ENCODE results near the gene AUTS2. TPM values are rescaled to one million over a fixed set of nuclear protein-coding genes. Genes with fewer than 3 reads are reported as not detected.

Gene AUTS2
- total RNA-seq, 1 experiment from 2014 or later = 0.11 TPM

DNA sequence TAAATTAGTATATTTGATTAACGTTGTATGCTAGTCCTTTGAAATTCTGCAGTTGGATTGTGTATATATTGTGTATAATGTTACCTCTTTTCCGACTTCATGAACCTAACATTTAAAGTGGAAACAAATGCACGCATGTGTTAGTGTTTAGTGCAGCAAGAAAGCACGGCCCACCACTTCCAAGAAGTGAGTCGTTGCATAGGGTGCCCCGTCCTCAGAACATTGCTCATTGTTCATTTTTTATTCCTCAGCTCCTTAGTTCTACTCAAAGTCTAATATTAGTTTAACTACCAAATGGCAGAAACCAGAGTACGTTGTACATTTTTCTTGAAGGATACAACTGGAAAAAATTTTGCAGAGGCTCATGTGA lies 407.6 kb downstream of the AUTS2 start:
- in situ Hi-C loops (cut with HindIII; ENCODE audit: low pct_unique_long_range_greater_than_20kb, low sequenced_read_pairs) = no loop called here
- DNase-seq (ENCODE audit: low read depth, low spot score) = no peak

DNA sequence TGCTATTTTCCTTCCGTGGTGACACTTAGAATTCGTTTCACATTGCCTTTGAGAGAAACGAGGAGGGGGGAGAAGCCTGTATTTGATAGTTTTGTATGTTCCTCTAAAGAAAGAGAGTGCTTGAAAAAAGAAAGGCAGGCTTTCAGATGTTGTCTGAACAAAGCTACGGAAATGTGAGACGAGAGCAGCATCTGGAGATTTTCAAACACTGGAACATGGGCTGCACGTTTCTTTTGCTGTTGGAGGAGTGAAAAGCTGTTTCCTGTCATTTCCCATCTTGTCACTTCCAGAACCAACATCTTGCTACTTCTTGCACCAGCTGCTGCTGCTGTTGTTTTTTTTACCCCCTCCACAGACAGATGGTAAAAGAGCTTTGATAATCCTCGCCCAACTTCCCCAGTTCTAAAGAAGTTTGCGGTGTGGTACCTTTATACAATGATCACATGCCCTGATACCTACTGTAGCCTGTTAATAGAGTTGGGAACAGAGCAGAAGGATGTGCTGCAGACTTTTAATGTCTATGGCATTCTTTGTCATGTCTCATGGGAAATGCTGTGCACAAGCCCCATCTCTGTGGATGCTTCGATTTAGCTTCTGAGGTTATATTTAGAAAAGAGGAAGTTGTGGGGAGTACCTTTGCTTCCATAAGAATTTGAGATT lies 408.1 kb downstream of the AUTS2 start:
- in situ Hi-C loops (cut with HindIII; ENCODE audit: low pct_unique_long_range_greater_than_20kb, low sequenced_read_pairs) = no loop called here
- DNase-seq (ENCODE audit: low read depth, low spot score) = no peak

DNA sequence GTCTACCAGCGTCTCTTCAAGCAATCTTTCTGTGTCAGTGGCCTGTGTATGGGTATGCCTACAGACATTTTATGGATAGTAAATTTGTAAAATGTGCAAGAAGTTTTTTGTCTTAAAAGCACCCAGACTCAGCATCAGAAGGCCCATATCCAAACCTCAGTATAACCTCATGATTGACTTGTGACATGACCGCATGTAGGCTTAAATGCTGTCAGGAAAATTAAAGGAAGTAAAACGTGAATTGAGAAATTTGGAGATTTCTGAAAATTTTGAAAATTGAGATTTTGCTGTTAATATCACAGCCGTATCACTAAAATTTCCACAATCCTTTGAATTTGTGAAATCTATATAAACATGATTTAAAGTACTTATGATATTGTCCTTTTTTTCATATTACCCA lies 410.2 kb downstream of the AUTS2 start:
- DNase-seq (ENCODE audit: low read depth, low spot score) = no peak
- in situ Hi-C loops (cut with HindIII; ENCODE audit: low pct_unique_long_range_greater_than_20kb, low sequenced_read_pairs) = no loop called here

DNA sequence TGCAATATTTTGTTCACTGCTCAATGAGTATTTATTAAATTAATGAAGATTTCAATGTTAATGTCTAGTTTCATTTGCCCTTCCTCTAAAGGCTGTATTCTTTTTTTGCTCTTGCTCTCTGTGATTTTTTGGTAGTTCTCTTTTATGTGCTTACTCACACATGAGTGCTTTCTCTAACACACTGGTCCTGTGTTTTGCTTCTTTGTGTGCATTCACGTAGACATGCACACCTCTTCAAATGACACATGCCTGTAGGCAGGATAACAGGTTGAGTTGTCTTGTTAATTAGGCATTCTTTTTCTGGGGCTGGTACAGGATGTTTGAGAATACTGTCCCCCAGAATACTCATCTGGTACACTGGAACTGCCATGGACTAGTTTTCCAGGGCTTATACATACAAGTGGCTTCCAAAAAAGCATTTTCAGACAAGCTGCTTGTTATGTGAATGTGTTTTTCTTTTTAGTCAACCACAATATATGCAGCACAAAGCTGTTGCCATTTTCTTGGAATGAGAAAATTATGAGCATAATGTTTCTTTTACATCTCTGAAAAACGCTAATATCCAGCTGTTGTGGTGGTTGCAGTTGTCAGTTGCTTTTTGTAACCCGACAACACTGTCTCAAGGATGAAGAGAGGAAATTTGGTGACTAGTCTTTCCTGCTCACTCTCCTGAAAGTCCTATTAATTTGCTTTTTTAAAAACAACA lies 416.4 kb downstream of the AUTS2 start:
- DNase-seq (ENCODE audit: low read depth, low spot score) = no peak

DNA sequence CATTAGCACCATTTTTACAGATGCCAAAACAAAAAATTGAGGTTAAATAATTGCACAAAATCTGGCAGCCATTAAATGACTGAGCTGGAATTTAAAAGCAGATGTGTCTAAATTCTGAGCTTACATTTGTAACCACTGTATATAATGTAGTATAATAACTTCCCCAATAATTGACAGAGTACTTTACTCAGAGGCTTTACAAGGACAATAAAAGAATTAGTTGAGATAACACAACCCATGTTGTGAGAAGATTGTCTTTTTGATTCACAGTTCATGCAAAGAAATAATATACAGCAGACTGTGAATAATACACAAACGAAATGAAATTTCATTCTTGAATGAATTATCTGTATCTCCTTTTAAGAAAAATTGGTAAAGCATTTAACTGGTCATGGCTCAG lies 417.1 kb downstream of the AUTS2 start:
- in situ Hi-C loops (cut with HindIII; ENCODE audit: low pct_unique_long_range_greater_than_20kb, low sequenced_read_pairs) = no loop called here
- no peak for DNase-seq (ENCODE audit: low read depth, low spot score)

More for the DNA sequence above, 416.4 kb downstream of the AUTS2 start:
- in situ Hi-C loops (cut with HindIII; ENCODE audit: low pct_unique_long_range_greater_than_20kb, low sequenced_read_pairs) = no loop called here

DNA sequence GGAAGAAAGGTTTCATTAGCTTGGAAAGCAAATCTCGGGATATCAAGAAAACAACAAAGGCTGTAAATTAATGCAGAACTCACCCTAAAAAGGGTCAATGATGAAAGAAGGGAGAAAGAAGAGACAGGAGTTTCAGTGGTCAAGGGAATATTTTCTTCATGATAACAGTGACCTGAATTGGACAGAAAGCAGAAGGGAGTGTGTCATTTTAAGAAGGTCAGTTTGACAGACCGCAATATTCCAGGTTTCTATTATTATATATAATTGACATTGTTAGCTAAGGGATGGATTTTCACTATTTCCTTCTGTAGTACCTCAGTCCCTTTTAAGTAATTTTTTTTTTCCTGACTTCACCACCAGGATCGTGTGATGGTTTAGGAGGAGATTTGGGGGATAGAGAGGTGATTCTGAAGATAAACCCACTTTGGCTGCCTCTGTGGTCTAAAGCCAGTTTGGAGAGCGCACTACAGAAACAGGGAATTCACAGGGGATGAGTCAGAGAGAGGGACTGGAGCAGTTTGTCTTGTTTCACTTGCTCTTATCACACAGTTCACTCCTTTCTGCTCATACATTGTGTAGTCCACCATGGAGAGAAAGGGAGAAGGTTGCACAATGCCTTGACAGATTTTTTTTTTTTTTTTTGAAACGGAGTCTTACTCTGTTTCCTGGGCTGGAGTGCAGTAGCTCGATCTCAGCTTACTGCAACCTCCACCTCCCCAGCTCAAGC lies 417.9 kb downstream of the AUTS2 start:
- in situ Hi-C loops (cut with HindIII; ENCODE audit: low pct_unique_long_range_greater_than_20kb, low sequenced_read_pairs) = no loop called here
- DNase-seq (ENCODE audit: low read depth, low spot score) = no peak

DNA sequence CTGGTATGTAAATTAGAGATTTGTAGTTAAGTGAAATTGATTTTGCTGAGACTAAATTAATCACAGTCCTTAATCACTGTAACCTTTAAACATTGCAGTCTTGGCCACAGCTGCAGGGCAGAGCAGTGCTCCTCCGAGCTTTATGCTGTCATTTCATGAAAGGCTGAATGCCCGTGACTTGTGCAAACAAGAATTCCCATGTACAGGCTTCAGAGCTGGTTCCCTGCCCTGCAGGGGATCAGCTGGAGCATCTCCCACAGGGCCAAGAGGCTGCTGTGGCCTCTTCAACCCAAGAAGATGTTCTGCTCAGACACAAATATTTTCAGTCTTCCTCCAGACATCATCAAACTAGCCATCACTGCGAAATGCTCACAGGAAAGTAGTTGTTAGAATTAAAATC lies 419.1 kb downstream of the AUTS2 start:
- in situ Hi-C loops (cut with HindIII; ENCODE audit: low pct_unique_long_range_greater_than_20kb, low sequenced_read_pairs) = no loop called here

DNA sequence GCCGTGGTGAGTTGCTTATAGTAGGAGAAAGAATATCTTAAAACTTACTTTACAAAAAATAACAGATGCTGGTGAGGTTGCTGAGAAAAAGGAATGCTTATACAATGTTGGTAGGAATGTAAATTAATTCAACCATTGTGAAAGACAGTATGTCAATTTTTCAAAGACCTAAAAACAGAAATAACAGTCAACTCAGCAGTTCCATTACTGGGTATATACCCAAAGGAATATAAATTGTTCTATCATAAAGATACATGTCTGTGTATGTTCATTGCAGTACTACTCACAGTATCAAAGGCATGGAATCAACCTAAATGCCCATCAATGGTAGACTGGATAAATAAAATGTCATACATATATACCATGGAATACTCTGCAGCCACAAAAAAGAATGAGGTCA lies 420.4 kb downstream of the AUTS2 start:
- in situ Hi-C loops (cut with HindIII; ENCODE audit: low pct_unique_long_range_greater_than_20kb, low sequenced_read_pairs) = no loop called here

More for the DNA sequence above, 419.1 kb downstream of the AUTS2 start:
- no peak for DNase-seq (ENCODE audit: low read depth, low spot score)

DNA sequence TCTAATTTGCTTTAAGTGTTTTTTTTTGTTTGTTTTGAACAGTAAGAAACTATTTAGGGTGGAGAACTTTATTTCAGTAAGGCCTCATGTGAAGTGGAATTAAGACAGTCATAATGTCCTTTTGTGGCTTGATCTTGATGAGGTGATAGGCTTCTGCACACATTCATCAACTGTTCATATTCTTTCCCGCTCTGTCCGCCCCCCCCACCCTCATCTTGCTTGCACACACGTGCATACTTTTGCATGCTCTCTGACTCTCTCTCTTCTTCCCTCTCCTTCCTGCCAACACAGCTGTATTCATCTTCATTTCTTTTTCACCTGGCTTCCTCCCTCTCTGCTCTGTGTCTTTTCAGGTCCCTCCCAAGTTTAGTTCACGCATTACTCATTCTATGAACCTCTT lies 429.6 kb downstream of the AUTS2 start:
- in situ Hi-C loops (cut with HindIII; ENCODE audit: low pct_unique_long_range_greater_than_20kb, low sequenced_read_pairs) = no loop called here
- DNase-seq (ENCODE audit: low read depth, low spot score) = no peak

More for the DNA sequence above, 420.4 kb downstream of the AUTS2 start:
- DNase-seq (ENCODE audit: low read depth, low spot score) = no peak

DNA sequence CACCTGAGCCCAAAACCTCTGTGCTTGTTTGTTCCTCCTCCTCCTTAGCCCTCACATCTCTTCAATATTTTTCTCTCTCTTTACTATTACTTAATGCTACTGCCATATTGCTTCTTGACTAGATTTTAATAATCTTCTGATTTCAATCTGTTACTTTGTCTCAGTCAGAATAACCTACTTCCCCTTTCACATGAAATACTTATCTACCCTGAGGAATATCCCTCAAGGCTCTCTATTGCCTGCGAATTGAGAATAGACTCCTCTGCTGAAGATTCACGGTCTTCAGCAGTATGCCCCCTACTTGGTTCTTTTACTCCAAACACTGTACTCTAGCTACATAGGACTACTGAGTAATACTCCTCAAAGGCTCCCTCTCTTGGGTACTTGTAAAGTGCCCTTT lies 430.3 kb downstream of the AUTS2 start:
- in situ Hi-C loops (cut with HindIII; ENCODE audit: low pct_unique_long_range_greater_than_20kb, low sequenced_read_pairs) = no loop called here
- DNase-seq (ENCODE audit: low read depth, low spot score) = no peak

DNA sequence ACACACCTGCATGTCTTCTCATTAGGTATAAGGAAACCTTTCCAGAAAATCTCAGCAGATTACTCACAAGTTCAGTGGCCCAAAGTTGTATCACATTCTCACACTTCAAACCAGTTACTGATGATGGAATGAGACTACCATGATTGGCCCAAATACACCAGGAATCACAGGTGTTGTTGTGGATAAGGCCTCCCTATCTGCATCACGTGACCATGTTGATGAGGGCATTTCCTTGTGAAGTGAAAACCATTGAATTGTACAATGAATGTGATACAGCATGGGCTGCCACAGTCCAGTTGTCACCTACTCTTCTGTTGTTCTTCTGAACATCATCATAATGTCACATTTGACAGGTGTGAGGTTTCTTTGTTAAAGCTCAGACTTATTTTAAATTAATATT lies 431.7 kb downstream of the AUTS2 start:
- no peak for DNase-seq (ENCODE audit: low read depth, low spot score)
- in situ Hi-C loops (cut with HindIII; ENCODE audit: low pct_unique_long_range_greater_than_20kb, low sequenced_read_pairs) = no loop called here

DNA sequence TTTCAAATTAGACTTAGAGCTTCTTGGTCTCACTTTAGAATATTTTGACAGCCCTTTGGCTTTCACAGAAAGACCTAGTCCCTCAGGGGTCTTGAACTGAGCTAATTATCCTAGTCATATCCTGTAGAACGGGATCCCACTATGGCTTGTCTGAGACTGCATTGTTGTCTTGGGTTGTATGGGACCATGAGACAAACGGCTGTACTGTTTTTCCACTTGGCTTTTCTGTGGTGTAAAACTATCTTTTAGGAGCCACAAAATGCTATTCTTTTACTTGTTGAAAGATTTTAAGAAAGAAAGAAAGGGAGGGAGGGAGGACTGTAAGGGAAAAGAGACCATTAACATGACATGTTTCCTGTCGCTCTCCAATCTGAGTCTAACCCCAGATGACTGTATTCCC lies 432.5 kb downstream of the AUTS2 start:
- in situ Hi-C loops (cut with HindIII; ENCODE audit: low pct_unique_long_range_greater_than_20kb, low sequenced_read_pairs) = no loop called here
- peak; percentile 13 for DNase-seq (ENCODE audit: low read depth, low spot score)

DNA sequence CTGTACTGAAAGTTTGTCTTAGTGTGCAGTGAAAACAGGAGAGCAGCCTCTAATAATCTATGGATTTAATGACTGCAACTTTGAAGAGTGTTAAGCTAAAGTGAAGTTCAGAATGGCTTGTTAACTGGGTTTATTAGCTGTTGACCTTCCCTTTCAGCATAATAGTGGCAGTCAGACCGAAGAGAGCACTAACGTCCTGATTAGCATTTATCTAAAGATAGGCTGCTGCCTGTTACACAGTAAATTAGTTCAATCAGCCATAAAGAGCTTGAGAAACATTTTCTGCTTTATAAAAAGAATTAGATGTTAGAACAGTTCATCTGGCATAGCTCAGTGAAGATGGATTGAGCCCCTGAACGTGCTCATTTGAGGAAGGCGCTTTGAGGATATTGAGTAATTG lies 433.0 kb downstream of the AUTS2 start:
- DNase-seq (ENCODE audit: low read depth, low spot score) = no peak
- in situ Hi-C loops (cut with HindIII; ENCODE audit: low pct_unique_long_range_greater_than_20kb, low sequenced_read_pairs) = no loop called here

DNA sequence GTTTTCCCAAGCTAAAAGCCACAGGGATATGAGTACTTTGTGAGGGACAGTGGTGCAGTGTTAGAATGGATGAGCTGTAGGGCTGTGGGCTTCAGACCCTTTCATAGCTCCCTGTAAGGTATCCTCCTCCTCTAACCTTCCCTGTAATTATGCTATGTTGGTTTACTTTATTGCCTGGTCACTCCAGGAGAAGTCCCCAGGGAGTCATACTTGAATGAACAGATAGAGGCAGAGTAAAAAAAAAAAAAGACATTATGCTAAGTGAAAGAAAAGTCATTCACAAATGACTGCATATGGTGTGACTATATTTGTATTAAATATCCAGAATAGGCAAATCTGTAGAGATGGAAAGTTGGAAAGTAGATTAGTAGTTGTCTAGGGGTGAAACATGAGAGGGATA lies 434.4 kb downstream of the AUTS2 start:
- DNase-seq (ENCODE audit: low read depth, low spot score) = no peak
- in situ Hi-C loops (cut with HindIII; ENCODE audit: low pct_unique_long_range_greater_than_20kb, low sequenced_read_pairs) = no loop called here

DNA sequence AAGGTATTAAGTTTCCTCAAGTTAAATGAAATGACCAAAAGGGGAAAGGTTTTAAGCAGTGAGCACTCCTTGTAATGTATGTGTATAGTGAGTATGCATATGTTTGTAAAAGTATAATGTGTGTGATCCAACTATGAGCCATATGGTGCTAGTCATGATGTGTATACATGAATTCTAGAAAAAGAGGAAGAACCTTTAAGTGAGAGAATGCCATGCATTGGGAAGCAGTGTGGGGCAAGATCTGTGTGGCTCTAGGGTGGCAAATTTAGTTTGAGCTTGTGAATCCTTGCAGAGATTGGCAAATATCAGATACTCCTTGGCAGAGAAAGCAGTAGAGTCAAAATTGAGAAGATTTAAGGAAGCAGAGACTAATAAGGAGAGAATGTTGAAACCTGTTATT lies 435.0 kb downstream of the AUTS2 start:
- no peak for DNase-seq (ENCODE audit: low read depth, low spot score)

DNA sequence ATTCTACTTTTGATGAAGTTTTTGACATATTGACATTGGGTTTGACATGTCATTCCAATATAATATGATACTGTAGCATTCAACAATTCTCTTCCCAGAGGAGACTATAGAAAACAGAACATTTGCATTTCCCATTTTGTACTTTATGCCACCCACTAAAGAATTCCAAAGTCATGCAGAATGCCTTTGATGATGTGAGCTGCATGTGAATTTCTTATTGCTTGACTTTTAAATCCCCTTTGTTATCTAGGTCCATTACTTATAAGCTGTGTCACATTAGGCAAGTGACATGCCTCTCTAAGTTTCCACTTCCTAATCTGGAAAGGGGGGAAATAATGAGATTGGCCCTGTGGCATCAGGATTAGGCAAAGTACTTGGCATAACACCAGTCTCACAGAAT lies 436.7 kb downstream of the AUTS2 start:
- in situ Hi-C loops (cut with HindIII; ENCODE audit: low pct_unique_long_range_greater_than_20kb, low sequenced_read_pairs) = no loop called here
- no peak for DNase-seq (ENCODE audit: low read depth, low spot score)

More for the DNA sequence above, 435.0 kb downstream of the AUTS2 start:
- in situ Hi-C loops (cut with HindIII; ENCODE audit: low pct_unique_long_range_greater_than_20kb, low sequenced_read_pairs) = no loop called here

DNA sequence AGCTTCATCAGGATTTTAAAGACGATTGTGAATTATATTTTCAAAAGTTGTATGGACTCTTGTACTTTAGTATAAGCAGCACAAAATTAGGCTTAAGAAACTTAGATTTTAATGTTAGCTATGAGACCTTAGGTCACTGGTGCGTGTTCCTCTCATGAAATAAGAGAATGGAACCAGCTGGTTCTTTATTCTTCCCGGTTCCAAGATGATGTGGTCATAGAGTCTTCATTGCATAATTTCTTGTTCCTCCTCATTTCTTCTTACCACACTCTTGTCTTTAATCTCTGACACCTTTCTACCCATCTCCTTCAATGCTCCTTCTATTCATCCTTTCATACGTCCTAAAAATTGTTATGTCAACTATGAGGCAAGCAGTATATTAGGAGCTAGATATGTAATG lies 437.2 kb downstream of the AUTS2 start:
- in situ Hi-C loops (cut with HindIII; ENCODE audit: low pct_unique_long_range_greater_than_20kb, low sequenced_read_pairs) = no loop called here
- DNase-seq (ENCODE audit: low read depth, low spot score) = no peak

DNA sequence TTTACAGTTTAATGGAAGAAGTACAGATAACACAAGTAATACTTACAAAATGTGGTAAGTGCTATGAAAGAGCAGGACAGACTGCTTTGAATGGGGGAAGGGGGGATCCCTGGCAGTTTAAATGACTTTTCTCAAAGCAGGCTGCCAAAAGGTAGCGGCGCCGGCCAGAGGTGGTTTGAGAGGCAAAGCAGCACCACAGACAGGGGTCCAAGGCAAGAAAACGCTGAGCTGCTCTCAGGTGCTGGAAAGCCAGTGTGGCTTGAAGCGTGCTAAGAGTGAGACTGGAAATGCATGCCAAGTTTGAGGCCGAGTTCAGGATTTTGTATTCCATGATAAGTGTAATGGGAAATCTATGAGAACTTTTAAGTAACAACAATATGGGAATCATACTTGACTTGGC lies 437.7 kb downstream of the AUTS2 start:
- in situ Hi-C loops (cut with HindIII; ENCODE audit: low pct_unique_long_range_greater_than_20kb, low sequenced_read_pairs) = no loop called here

DNA sequence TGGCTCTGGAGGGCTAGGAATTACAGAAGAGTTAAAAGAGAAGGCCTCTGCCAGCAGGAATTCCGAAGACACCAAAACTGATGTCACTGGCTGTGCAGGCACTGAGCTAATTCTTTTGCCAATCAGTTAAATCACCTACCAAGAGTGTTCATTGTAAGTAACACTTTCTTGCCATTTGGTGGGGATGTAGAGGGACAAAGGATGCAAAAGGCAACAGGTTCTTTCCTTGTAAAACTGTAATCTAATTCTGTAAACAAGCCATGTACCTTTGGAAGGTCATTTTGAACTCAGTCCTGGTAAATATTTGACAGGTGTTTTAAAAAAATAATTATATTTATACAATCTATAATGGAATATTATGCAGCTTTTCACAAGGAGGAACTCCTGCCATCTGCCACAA lies 438.4 kb downstream of the AUTS2 start:
- in situ Hi-C loops (cut with HindIII; ENCODE audit: low pct_unique_long_range_greater_than_20kb, low sequenced_read_pairs) = no loop called here
- no peak for DNase-seq (ENCODE audit: low read depth, low spot score)

More for the DNA sequence above, 437.7 kb downstream of the AUTS2 start:
- DNase-seq (ENCODE audit: low read depth, low spot score) = no peak
